ENCODE measurements around the gene PPARG. TPM values are rescaled to one million over a fixed set of nuclear protein-coding genes. Genes with fewer than 3 reads are reported as not detected.
"Not testable (repeated sequence)": the region's sequence is repeated elsewhere in the genome, so short reads cannot be mapped to it uniquely, and the experiment has no call there.

Gene PPARG
- total RNA-seq, 1 experiment from 2014 or later, result 2.6 TPM

GRCh38 chr3:12375572-12375971 is 86.7 kb downstream of the PPARG start:
- no peak for DNase-seq (ENCODE audit: low read depth)

- no peak for DNase-seq (ENCODE audit: low read depth)
Measured at GRCh38 chr3:12379640-12380429, 91.0 kb downstream of the PPARG start.

- DNase-seq (ENCODE audit: low read depth), result no peak
Measured at GRCh38 chr3:12380461-12380860, 91.6 kb downstream of the PPARG start.

GRCh38 chr3:12381199-12381598 is 92.3 kb downstream of the PPARG start:
- DNase-seq (ENCODE audit: low read depth), result no peak

- DNase-seq (ENCODE audit: low read depth), result no peak
Measured at GRCh38 chr3:12383218-12383617, 94.3 kb downstream of the PPARG start.

- no peak for DNase-seq (ENCODE audit: low read depth)
Measured at GRCh38 chr3:12384451-12385233, 95.8 kb downstream of the PPARG start.

GRCh38 chr3:12386514-12387291 is 97.8 kb downstream of the PPARG start:
- DNase-seq (ENCODE audit: low read depth), result not testable (repeated sequence)

GRCh38 chr3:12388185-12388584 is 99.3 kb downstream of the PPARG start:
- no peak for DNase-seq (ENCODE audit: low read depth)

- no peak for DNase-seq (ENCODE audit: low read depth)
Measured at GRCh38 chr3:12392101-12392878, 103.4 kb downstream of the PPARG start.

GRCh38 chr3:12393894-12394293 is 105.0 kb downstream of the PPARG start:
- no peak for DNase-seq (ENCODE audit: low read depth)

GRCh38 chr3:12394569-12395271 is 105.8 kb downstream of the PPARG start:
- DNase-seq (ENCODE audit: low read depth), result peak; percentile 1

- DNase-seq (ENCODE audit: low read depth), result peak; percentile 28
Measured at GRCh38 chr3:12395349-12396012, 106.6 kb downstream of the PPARG start.

GRCh38 chr3:12396471-12396870 is 107.6 kb downstream of the PPARG start:
- no peak for DNase-seq (ENCODE audit: low read depth)

- no peak for DNase-seq (ENCODE audit: low read depth)
Measured at GRCh38 chr3:12399226-12399625, 110.4 kb downstream of the PPARG start.

- DNase-seq (ENCODE audit: low read depth), result peak; percentile 85
Measured at GRCh38 chr3:12400616-12401194, 111.8 kb downstream of the PPARG start.

GRCh38 chr3:12401208-12401607 is 112.3 kb downstream of the PPARG start:
- no peak for DNase-seq (ENCODE audit: low read depth)

GRCh38 chr3:12405432-12406272 is 116.8 kb downstream of the PPARG start:
- peak; percentile 95 for DNase-seq (ENCODE audit: low read depth)

GRCh38 chr3:12408984-12409683 is 120.3 kb downstream of the PPARG start:
- no peak for DNase-seq (ENCODE audit: low read depth)
